Measurements from ENCODE around the gene PLXNA4. TPM values are rescaled to one million over a fixed set of nuclear protein-coding genes. Genes with fewer than 3 reads are reported as not detected.

PLXNA4 gene
- total RNA-seq, 4 donors from 2014 or later: 1.1 to 2.8 (median 1.4) TPM

- 86 to 100% methylated on average over 1 to 2 of the region's 2 CpGs for WGBS, 2 donors (ENCODE audit: low coverage in 1 of 2)
- intact Hi-C loops (cut with DNase I; ENCODE audit: low total_unique reads) (no loop called here), in situ Hi-C loops (cut with MboI; ENCODE audit: low pct_ligation_motif_present in 1 of 4, low pct_unique_long_range_greater_than_20kb in 1 of 4, low sequenced_read_pairs in 3 of 4) (no loop called here)
- no peak for DNase-seq
- H3K9me3 ChIP-seq: no peaks in the 10 kb centered on the region
- H3K4me1 ChIP-seq: peaks cover 0 to 6% (median 5%) of the 10 kb centered on the region in 4 donors
- TF ChIP-seq EP300 (IDR thresholded peaks at IDR 0.05; ENCODE audit: low read depth) (no peak), POLR2A (IDR thresholded peaks at IDR 0.05) (no peak)
- H3K27me3 ChIP-seq: peaks cover 10% of the 10 kb centered on the region
- H3K36me3 ChIP-seq: no peaks in the 10 kb centered on the region
- no peak overlapping the region for H3K27ac ChIP-seq
- H3K4me3 ChIP-seq: no peak overlapping the region
Observed at GRCh38 chr7:132613737-132614136, 37.5 kb upstream of the PLXNA4 start.

- Histone ChIP-seq H3K36me3 (no peaks in the 10 kb centered on the region), H3K4me1 (peaks cover 0 to 6% (median 5%) of the 10 kb centered on the region in 4 donors), H3K4me3 (no peak overlapping the region), H3K9me3 (no peaks in the 10 kb centered on the region), H3K27ac (no peak overlapping the region), H3K27me3 (peaks cover 10% of the 10 kb centered on the region)
- in situ Hi-C loops (cut with MboI; ENCODE audit: low pct_ligation_motif_present in 1 of 4, low pct_unique_long_range_greater_than_20kb in 1 of 4, low sequenced_read_pairs in 3 of 4) (no loop called here), intact Hi-C loops (cut with DNase I; ENCODE audit: low total_unique reads) (no loop called here)
- 89 to 97% methylated on average over 3 of the region's 3 CpGs for WGBS, 2 donors (ENCODE audit: low coverage in 1 of 2)
- DNase-seq: no peak
- TF ChIP-seq CTCF (IDR thresholded peaks at IDR 0.05): no peak
- TF ChIP-seq POLR2AphosphoS5 (IDR thresholded peaks at IDR 0.05): no peak
- no peak for TF ChIP-seq EP300 (IDR thresholded peaks at IDR 0.05; ENCODE audit: low read depth)
- no peak for TF ChIP-seq POLR2A (IDR thresholded peaks at IDR 0.05)
Observed at GRCh38 chr7:132610995-132611394, 34.7 kb upstream of the PLXNA4 start.

- TF ChIP-seq POLR2A (IDR thresholded peaks at IDR 0.05): no peak
- no peak for TF ChIP-seq POLR2AphosphoS5 (IDR thresholded peaks at IDR 0.05)
- no peak for TF ChIP-seq CTCF (IDR thresholded peaks at IDR 0.05)
- TF ChIP-seq EP300 (IDR thresholded peaks at IDR 0.05; ENCODE audit: low read depth): no peak
- 14 to 40% methylated on average over 1 to 2 of the region's 2 CpGs for WGBS, 2 donors (ENCODE audit: low coverage in 1 of 2)
- Histone ChIP-seq H3K9me3 (no peaks in the 10 kb centered on the region), H3K27me3 (peaks cover 4% of the 10 kb centered on the region), H3K27ac (no peak overlapping the region), H3K36me3 (no peaks in the 10 kb centered on the region), H3K4me3 (no peak overlapping the region), H3K4me1 (peaks cover 0 to 6% (median 5%) of the 10 kb centered on the region in 4 donors)
- intact Hi-C loops (cut with DNase I; ENCODE audit: low total_unique reads): no loop called here
- no peak for DNase-seq
- in situ Hi-C loops (cut with MboI; ENCODE audit: low pct_ligation_motif_present in 1 of 4, low pct_unique_long_range_greater_than_20kb in 1 of 4, low sequenced_read_pairs in 3 of 4): no loop called here
Observed at GRCh38 chr7:132609906-132610520, 33.7 kb upstream of the PLXNA4 start.

- no peaks in the 10 kb centered on the region for H3K4me1 ChIP-seq
- in situ Hi-C loops (cut with MboI; ENCODE audit: low pct_ligation_motif_present in 1 of 4, low pct_unique_long_range_greater_than_20kb in 1 of 4, low sequenced_read_pairs in 3 of 4) (no loop called here), intact Hi-C loops (cut with DNase I; ENCODE audit: low total_unique reads) (no loop called here)
- H3K4me3 ChIP-seq: no peak overlapping the region
- no peaks in the 10 kb centered on the region for H3K36me3 ChIP-seq
- 95 to 100% methylated on average over 1 to 2 of the region's 2 CpGs for WGBS, 2 donors (ENCODE audit: low coverage in 1 of 2)
- TF ChIP-seq POLR2AphosphoS5 (IDR thresholded peaks at IDR 0.05) (no peak), EP300 (IDR thresholded peaks at IDR 0.05; ENCODE audit: low read depth) (no peak), POLR2A (IDR thresholded peaks at IDR 0.05) (no peak), CTCF (IDR thresholded peaks at IDR 0.05) (no peak)
- no peak for DNase-seq
- H3K9me3 ChIP-seq: no peaks in the 10 kb centered on the region
- H3K27me3 ChIP-seq: no peaks in the 10 kb centered on the region
- H3K27ac ChIP-seq: no peak overlapping the region
Observed at GRCh38 chr7:132609222-132609621, 33.0 kb upstream of the PLXNA4 start.

GRCh38 chr7:132608523-132608922 is 32.3 kb upstream of the PLXNA4 start:
- Histone ChIP-seq H3K36me3 (no peaks in the 10 kb centered on the region), H3K27me3 (no peaks in the 10 kb centered on the region), H3K9me3 (no peaks in the 10 kb centered on the region), H3K4me3 (no peak overlapping the region), H3K27ac (no peak overlapping the region), H3K4me1 (no peaks in the 10 kb centered on the region)
- no peak for DNase-seq
- TF ChIP-seq CTCF (IDR thresholded peaks at IDR 0.05) (no peak), POLR2AphosphoS5 (IDR thresholded peaks at IDR 0.05) (no peak), POLR2A (IDR thresholded peaks at IDR 0.05) (no peak), EP300 (IDR thresholded peaks at IDR 0.05; ENCODE audit: low read depth) (no peak)
- intact Hi-C loops (cut with DNase I; ENCODE audit: low total_unique reads): no loop called here
- WGBS, 2 donors (ENCODE audit: low coverage in 1 of 2): 50 to 90% methylated on average over 2 to 5 of the region's 5 CpGs
- in situ Hi-C loops (cut with MboI; ENCODE audit: low pct_ligation_motif_present in 1 of 4, low pct_unique_long_range_greater_than_20kb in 1 of 4, low sequenced_read_pairs in 3 of 4): no loop called here
